Skeletal muscle cell (primary cell): Measurements from ENCODE around the gene SH3BP4.
A peak's percentile ranks its signal among the peaks of the same experiment; 100 is the strongest.

Experiments
- DNase-seq: peaks from one replicate; pipeline ENCODE4 v3.0.0-alpha.2; 2010; ENCODE audit warnings: low read depth
- H3K4me3 ChIP-seq: 2 replicates; pipeline ENCODE4 v1.5.1; 2011; ENCODE audit warnings: low read depth, mild to moderate bottlenecking, control low read depth, low read length, moderate library complexity

The SH3BP4 gene

GRCh38 chr2:234963773-234964615 lies 12.2 kb downstream of the SH3BP4 start:
- peak; percentile 62 for DNase-seq
- H3K4me3 ChIP-seq = no peak overlapping the region

- no peak overlapping the region for H3K4me3 ChIP-seq
- no peak for DNase-seq
These were observed 13.0 kb downstream of the SH3BP4 start for GRCh38 chr2:234964631-234965461.

- no peak for DNase-seq
- no peak overlapping the region for H3K4me3 ChIP-seq
These were observed 14.5 kb downstream of the SH3BP4 start for GRCh38 chr2:234966340-234966739.

GRCh38 chr2:234967201-234967869 lies 15.5 kb downstream of the SH3BP4 start:
- DNase-seq = no peak
- no peak overlapping the region for H3K4me3 ChIP-seq

GRCh38 chr2:234967870-234968208 lies 16.0 kb downstream of the SH3BP4 start:
- no peak for DNase-seq
- no peak overlapping the region for H3K4me3 ChIP-seq

- no peak for DNase-seq
- H3K4me3 ChIP-seq = no peak overlapping the region
These were observed 17.0 kb downstream of the SH3BP4 start for GRCh38 chr2:234968631-234969305.

GRCh38 chr2:234969306-234970098 lies 17.7 kb downstream of the SH3BP4 start:
- DNase-seq = no peak
- no peak overlapping the region for H3K4me3 ChIP-seq

GRCh38 chr2:234970099-234970440 lies 18.3 kb downstream of the SH3BP4 start:
- no peak overlapping the region for H3K4me3 ChIP-seq
- DNase-seq = no peak

GRCh38 chr2:234970477-234970882 lies 18.7 kb downstream of the SH3BP4 start:
- peak; percentile 69 for DNase-seq
- H3K4me3 ChIP-seq = no peak overlapping the region

GRCh38 chr2:234971496-234971895 lies 19.7 kb downstream of the SH3BP4 start:
- no peak overlapping the region for H3K4me3 ChIP-seq
- DNase-seq = no peak

GRCh38 chr2:234973008-234973407 lies 21.2 kb downstream of the SH3BP4 start:
- DNase-seq = no peak
- no peak overlapping the region for H3K4me3 ChIP-seq

GRCh38 chr2:234974501-234975385 lies 22.9 kb downstream of the SH3BP4 start:
- no peak overlapping the region for H3K4me3 ChIP-seq
- peak; percentile 49 for DNase-seq

- no peak for DNase-seq
- no peak overlapping the region for H3K4me3 ChIP-seq
These were observed 23.8 kb downstream of the SH3BP4 start for GRCh38 chr2:234975611-234976010.

- no peak overlapping the region for H3K4me3 ChIP-seq
- no peak for DNase-seq
These were observed 24.8 kb downstream of the SH3BP4 start for GRCh38 chr2:234976479-234977227.

GRCh38 chr2:234977228-234977679 lies 25.4 kb downstream of the SH3BP4 start:
- DNase-seq = no peak
- no peak overlapping the region for H3K4me3 ChIP-seq

- no peak for DNase-seq
- no peak overlapping the region for H3K4me3 ChIP-seq
These were observed 26.8 kb downstream of the SH3BP4 start for GRCh38 chr2:234978466-234979203.
